HG03378 (cell line): ENCODE data around the gene MTA3.
"Not testable (repeated sequence)": the region's sequence is repeated elsewhere in the genome, so short reads cannot be mapped to it uniquely, and the experiment has no call there.

Source experiments
- ATAC-seq: cut with Tn5 transposase; IDR thresholded peaks from one replicate; pipeline ENCODE4 v1.9.1; 2021; ENCODE audit warnings: mild to moderate bottlenecking, moderate library complexity; ENCODE audit not compliant: unreplicated experiment

Gene MTA3

DNA sequence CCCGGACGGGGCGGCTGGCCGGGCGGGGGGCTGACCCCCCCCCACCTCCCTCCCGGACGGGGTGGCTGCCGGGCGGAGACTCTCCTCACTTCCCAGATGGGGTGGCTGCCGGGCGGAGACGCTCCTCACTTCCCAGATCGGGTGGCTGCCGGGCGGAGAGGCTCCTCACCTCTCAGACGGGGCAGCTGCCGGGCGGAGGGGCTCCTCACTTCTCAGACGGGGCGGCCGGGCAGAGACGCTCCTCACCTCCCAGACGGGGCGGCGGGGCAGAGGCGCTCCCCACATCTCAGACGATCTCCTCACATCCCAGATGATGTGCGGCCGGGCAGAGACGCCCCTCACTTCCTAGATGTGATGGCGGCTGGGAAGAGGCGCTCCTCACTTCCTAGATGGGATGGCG lies 37.7 kb downstream of the MTA3 start:
- not testable (repeated sequence) for ATAC-seq

DNA sequence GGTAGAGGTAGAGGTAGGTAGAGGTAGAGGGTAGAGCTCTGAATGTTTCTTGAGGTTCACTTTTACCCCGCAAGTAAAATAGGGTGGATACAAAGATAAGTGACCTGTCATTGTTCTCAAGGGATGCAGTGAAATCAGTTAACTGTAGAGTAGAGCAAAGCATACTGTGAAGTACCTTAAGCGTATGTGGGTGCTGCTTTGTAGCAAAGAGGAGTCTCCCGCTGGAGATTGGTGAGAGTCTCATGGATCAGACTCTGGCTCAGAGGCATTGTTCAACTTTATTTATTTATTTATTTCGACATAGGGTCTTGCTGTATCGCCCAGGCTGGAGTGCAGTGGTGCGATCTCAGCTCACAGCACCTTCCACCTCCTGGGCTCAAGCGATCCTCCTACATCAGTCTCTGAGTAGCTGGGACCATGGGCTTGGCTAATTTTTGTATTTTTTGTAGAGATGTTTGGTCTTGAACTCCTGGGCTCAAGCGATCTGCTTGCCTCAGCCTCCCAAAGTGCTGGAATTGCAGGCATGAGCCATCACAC lies 38.7 kb downstream of the MTA3 start:
- no peak for ATAC-seq

DNA sequence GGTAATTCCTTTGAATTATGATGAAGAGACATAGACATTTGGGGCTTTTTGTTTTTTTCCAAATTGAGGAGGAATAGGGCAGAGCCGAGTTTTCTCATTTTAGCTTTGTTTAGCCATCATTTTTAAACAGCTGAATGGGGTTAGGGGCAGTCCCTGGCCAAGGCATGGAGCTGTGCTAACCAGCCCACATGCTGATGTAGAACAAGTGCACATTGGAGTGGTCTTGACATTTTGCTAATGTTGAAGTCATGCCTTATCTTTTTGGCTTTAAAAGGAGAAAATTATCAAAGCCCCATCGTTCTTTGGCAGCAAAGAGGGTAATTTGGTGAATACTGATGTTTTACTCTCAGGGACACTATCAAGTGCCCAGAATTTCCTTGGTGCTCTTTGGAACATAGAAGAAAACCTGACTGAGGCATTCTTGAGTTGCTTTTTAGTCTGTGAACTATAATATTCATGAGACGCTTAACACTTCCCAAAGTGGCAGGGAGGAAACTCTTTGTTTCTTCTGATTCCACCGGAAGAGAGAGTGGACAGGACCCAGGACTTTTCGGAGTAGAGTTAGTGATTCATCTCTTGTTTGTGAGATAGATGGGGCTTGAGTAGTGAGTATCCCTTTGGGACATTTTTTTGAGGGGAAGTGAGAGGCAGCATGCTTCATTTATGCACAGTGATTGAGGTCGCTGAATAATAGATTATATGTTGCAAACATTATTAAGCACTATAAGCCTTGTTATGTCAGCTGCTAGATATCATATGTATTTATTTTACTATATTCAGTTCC lies 45.0 kb downstream of the MTA3 start:
- no peak for ATAC-seq

DNA sequence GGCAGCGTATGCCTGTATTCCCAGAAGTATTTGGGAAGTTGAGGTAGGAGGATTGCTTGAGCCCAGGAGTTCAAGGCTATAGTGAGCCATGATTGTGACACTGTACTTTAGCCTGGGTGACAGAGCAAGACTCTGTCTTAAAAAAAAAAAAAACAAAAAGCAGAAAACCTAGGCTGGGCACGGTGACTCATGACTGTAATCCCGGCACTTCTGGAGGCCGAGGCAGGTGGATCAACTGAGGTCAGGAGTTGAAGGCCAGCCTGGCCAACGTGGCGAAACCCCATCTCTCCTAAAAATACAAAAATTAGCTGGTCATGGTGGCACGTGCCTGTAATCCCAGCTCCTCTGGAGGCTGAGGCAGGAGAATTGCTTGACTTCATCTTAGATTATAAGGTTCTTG lies 46.4 kb downstream of the MTA3 start:
- no peak for ATAC-seq

DNA sequence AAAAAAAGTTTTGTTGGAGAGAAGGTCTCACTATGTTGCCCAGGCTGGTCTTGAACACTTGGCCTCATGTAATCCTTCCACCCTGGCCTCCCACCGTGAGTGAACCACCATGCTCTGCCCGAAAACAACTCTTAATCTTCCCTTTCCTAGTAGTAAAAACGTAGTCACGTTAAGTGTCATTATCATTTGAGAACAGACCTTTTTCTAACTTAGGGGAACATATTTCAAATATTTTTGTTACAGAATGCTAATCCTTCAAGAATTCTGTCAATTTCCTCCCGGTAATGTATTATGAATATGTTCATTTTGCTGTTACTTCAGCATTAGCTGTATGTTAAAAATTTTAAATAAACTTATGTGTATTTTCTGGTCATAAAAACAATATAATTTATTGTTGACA lies 49.7 kb downstream of the MTA3 start:
- no peak for ATAC-seq

DNA sequence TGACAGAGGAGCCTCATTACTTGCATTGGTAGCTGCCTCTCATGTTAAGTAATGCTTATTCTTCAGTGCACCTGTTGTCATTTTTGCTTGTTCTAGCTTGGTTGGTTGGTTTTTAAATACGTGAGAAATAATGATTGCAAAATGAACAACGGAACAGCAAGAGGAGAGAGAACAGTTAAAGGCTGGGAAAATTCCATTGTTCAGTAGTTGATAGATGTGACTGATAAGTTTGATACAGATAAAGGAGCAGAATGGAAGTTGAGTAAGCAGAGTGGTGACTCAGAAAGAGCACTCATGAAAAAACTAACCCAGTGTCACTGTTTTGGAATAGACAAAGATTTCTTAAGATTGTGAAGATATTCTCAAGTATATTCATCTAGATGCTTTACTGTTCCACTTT lies 50.5 kb downstream of the MTA3 start:
- no peak for ATAC-seq

DNA sequence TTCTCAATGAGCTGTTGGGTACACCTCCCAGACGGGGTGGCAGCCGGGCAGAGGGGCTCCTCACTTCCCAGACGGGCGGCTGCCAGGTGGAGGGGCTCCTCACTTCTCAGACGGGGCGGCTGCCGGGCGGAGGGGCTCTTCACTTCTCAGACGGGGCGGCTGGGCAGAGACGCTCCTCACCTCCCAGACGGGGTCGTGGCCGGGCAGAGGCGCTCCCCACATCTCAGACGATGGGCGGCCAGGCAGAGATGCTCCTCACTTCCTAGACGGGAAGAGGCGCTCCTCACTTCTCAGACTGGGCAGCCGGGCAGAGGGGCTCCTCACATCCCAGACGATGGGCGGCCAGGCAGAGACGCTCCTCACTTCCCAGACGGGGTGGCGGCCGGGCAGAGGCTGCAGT lies 53.2 kb downstream of the MTA3 start:
- not testable (repeated sequence) for ATAC-seq

DNA sequence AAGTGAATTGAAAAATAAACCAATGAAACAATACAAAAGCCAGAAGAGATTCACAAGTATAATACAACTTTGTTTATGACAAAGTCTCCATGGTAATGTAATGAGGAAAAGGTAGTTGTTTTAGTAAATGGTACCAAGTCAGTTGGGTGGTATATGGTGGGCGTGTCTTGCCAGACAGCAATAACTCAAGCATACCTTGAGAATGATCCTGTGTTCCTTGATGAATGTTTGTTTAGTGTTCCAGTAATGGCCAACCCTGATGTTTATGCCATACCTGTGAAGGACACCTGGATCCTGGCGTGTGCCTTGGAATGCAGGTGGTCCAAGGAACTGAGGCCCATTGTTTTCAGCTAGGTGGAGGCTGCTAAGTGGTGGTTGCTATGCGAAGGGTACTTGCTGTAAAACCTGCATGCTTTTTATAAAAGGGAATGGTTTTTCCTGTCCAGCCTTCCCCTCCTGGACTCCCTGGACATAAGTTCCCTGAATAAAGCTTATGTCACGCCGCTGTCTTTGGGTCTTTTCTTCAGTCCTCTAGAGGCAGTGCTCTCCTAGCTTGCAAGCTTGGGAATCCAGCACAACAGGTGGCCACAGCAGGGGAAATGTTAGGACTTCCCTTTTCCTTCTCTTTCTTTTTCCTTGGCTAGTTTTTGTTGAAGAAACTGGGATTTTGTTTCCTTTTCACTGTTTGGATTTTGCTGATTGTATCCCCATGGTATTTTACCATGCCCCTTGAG lies 54.7 kb downstream of the MTA3 start:
- ATAC-seq, result no peak

DNA sequence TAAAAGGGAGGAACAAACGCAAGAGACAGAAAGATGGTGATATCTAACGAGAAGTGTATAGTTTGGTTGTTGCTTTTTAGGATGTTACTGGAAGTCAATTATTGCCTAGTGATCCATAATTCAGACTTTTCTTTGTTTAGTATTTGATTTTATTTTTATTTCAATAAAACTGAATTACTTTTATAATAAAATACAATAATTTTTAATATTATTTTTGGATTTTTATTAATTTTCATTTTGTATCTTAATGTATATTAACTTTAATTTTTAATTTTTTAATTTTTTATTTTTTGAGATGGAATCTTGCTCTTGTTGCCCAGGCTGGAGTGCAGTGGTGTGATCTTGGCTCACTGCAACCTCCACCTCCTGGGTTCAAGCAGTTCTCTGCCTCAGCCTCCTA lies 55.6 kb downstream of the MTA3 start:
- no peak for ATAC-seq

DNA sequence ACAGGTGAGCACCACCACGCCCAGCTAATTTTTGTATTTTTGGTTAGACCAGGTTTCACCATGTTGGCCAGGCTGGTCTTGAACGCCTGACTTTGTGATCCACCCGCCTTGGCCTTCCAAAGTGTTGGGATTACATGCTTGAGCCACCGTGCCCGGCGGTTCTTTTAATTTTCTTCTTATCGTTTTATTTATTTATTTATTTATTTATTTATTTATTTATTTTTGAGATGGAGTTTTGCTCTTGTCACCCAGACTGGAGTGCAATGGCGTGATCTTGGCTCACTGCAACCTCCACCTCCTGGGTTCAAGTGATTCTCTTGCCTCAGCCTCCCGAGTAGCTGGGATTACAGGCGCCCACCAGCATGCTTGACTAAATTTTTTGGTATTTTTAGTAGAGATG lies 59.6 kb downstream of the MTA3 start:
- ATAC-seq, result not testable (repeated sequence)

DNA sequence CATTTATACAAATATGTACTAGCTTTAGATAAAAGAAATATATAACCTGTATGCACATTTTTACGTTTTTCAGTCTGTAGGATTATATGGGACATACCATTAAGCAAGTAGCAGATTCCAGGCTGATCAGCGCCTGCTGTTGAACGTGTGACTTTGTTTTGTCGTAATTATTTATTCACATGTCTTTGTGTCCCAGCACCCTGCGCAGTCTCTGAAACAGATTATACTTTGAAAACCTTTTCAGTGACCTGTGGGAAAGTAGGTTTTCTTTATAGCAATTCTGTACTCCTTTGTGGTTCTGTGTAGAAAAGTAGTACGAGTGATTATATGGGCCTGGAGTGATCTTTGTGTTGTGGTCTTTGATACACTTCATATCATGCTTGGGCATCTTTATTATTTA lies 68.5 kb downstream of the MTA3 start:
- ATAC-seq, result no peak

DNA sequence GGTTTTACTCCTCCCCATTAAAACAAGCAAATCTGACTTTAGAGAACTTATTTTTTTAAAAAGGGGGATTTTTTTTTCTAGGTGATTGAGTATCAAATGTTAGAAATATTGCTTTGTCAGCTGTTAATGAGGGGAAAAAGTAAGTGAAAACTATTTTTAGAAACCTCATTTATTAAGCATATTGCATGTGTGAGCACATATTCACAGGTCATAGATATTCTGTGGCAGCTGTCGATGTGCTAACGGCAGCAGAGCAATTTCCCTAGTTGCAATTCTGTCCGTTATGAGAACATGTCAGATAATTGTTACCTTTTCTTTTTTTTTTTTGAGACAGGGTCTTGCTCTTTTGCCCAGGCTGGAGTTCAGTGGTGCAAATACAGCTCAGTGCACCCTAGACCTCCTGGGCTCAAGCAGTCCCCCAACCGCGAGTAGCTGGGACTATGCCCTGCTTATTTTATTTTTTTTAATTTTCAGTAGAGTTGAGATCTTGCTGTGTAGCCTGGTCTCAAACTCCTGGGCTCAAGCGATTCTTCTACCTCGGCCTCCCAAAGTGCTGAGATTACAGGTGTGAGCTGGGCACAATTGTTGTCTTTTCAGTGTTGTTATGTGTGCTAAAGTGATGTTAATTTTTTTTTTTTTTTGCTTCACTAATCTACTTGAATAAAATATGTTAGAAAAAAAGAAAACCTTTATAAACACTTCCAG lies 69.8 kb downstream of the MTA3 start:
- ATAC-seq, result no peak

DNA sequence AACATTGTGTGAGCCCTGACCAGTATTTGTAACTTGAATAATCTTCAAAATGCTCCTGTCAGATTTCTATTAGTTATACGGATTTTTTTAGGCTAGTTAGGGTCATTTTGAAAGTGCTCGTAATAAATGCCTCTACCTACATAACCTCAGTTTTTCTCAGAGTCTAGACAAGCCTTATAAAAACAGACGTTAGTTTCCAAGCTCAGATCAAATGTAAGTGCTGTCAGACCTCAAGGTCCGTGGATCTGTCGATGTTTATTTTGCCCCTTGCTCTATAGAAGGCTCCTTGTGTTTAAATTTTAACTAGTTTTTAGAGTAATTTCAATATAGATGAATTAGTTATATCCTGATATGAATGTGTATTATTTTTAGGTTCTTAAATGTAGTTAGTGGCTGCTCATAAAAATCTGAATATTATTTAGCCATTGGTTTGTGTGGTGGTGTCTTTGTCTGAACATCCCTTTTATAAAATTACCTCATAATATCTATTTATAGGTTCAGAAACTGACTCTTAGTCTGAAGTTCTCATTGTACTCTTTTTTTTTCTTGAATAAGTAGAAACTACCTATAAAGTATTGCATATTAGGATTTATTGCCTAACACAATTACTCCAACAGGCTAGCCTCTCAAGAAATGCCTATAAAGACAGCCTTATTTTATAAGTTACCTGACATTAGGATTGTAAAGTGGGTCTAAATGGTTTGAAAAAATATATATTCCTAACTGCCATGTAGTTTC lies 71.1 kb downstream of the MTA3 start:
- ATAC-seq, result no peak

DNA sequence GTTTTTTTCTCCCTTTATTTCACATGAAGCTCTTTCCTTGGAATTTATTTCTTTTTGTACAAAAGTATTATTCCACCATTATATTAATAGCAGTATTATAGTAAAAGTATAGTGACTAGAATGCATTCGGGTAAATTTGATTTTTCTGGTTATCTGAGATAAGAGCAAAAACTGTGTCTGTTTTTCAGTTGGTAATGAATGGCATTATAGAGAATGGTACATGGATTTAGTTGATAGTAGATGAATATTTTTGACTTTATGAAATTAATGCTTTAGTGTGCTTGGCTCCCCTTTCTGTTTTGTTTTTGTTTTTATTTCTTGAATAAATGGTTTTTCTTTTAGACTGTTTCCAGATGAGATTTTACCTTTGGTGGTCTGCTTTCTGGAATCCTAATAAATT lies 71.8 kb downstream of the MTA3 start:
- ATAC-seq, result no peak

DNA sequence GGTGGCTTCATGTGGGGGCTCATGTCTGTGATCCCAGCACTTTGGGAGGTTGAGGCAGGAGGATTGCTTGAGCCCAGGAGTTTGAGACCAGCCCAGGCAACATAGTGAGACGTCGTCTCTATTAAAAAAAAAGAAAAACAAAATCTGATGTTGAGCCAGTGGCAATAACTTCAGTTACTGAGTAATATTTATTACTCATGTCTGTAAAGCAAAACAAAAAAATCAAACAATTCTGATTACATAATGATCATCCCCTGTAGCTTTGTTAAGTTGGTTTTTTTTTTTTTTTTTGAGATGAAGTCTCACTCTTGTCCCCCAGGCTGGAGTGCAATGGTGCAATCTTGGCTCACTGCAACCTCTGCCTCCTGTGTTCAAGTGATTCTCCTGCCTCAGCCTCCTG lies 73.9 kb downstream of the MTA3 start:
- ATAC-seq, result not testable (repeated sequence)

DNA sequence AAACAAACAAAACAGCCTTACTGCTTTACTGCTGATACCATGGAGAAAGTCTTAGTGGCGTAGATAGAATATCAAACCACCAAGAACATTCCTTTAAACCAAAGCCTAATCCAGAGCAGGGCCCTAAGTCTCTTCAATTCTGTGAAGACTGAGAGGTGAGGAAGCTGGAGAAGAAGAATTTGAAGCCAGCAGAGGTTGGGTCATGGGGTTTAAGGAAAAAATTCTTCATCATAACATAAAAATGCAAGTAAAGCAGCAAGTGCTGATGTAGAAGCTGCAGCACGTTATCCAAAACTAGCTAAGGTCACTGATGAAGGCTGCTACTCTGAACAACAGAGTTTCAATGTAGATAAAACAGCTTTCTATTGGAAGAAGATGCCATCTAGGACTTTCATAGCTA lies 77.1 kb downstream of the MTA3 start:
- ATAC-seq, result no peak

DNA sequence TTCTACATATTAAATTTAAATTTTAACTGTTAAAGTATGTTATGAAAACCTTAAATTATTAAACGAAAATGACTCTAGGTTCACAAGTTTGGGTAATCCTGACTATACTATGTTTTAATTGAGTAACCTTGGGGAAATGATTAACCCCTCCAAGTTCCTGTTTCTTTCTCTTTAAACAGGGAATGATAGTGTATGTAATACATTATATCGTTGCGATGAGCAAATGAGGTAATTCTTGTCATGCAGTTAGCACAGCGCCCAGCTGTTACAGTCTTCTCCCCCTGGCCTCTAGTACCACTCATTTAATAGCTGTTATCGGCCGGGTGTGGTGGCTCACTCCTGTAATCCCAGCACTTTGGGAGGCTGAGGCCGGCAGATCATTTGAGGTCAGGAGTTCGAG lies 80.4 kb downstream of the MTA3 start:
- ATAC-seq, result no peak

DNA sequence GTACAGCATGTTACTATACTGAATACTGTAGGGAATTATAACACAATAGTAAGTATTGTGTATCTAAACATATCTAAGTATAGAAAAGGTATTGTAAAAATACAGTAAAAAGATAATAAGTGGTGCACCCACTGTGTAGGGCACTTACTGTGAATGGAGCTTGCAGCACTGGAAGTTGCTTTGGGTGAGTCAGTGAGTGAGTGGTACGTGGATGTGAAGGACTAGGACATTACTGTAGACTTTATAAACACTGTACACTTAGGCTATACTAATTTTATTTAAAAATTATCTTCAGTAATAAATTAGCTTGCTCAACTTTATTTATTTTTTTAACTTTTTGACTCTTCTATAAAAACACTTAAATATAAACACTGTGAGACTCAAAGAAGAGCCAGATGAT lies 82.6 kb downstream of the MTA3 start:
- ATAC-seq, result no peak

DNA sequence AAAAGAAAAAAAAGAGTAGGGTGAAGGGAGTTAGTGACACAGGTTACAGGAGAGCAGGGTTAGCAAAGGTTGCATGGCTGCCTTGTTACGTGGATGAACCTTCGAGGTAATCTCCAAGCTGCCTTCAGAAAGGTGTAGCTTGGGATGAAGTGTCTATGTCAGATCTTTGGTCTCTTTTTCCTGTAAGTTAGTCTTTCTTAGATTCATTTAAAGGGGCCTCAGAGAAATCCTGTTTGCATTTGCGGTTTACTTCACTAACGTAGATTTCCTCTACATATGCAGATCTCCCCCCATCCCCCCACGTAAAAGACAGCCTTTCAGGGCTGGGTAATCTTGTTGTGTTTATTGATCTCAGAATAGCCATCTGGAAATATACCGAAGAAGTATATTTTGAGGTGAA lies 83.7 kb downstream of the MTA3 start:
- ATAC-seq, result no peak

DNA sequence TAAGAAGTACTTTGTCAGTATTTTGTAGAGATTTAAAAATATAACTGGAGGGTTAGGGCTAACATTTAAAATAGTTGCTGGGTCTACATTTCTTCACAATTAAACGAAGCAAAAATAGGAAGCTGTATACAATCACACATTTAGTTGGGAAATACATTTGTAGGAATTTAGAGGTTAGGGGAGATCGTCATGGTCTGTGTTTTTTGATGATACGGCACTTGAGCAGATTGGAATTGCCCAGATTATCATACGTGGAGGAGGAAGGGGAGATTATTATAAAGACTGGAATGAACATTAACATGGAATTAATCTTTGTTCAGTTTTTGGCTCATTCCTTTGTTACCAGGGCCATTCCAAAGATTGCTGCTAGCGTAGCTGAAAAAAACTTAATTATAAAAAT lies 84.6 kb downstream of the MTA3 start:
- ATAC-seq, result no peak

DNA sequence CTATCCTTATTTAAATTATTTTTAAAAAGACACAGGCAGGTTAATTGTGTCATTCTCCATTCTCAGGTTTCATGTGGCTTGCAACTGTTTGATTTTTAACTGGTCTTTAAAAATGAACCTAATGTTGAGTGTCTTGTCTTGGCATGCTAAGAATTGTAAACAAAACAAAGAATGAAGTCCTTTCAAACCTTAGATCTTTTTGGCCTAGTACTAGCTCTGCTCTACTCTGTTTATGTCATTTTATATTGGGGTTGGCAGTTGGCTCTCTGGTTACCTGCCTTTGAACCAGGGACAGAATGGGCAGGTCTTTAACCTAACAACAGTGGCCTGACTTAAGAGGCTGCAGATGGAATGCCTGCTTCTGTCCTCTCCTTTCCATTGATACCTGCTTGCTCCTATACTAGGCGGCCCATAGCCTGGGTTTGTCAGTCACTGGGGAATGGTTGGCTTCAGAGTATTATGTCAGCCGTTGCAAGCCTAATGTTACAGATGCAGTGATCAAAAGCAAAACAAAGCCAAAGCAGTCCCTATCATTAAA lies 85.5 kb downstream of the MTA3 start:
- ATAC-seq, result no peak
